ENCODE measurements around the gene CDC42BPG. TPM values are rescaled to one million over a fixed set of nuclear protein-coding genes. Genes with fewer than 3 reads are reported as not detected.

The CDC42BPG gene
- total RNA-seq, 2 donors from 2014 or later = 13.5 to 18.9 TPM

- Histone ChIP-seq H3K27ac (peak overlapping the region in 2 of 4 donors; percentile 26 to 56), H3K4me3 (no peak overlapping the region), H3K9me3 (no peaks in the 10 kb centered on the region), H3K27me3 (no peaks in the 10 kb centered on the region), H3K36me3 (replicated peaks in 1 of 2; ENCODE audit: insufficient read depth in 1 of 2, low read depth in 2 of 2) (no peaks in the 10 kb centered on the region), H3K4me1 (peaks cover 25% of the 10 kb centered on the region)
- TF ChIP-seq, protein P1, sequence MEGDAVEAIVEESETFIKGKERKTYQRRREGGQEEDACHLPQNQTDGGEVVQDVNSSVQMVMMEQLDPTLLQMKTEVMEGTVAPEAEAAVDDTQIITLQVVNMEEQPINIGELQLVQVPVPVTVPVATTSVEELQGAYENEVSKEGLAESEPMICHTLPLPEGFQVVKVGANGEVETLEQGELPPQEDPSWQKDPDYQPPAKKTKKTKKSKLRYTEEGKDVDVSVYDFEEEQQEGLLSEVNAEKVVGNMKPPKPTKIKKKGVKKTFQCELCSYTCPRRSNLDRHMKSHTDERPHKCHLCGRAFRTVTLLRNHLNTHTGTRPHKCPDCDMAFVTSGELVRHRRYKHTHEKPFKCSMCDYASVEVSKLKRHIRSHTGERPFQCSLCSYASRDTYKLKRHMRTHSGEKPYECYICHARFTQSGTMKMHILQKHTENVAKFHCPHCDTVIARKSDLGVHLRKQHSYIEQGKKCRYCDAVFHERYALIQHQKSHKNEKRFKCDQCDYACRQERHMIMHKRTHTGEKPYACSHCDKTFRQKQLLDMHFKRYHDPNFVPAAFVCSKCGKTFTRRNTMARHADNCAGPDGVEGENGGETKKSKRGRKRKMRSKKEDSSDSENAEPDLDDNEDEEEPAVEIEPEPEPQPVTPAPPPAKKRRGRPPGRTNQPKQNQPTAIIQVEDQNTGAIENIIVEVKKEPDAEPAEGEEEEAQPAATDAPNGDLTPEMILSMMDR (IDR thresholded peaks at IDR 0.05) = no peak
- TF ChIP-seq POLR2A (IDR thresholded peaks at IDR 0.05) = no peak
- no peak for DNase-seq
- intact Hi-C loops (cut with DNase I) = no loop called here
- ATAC-seq = no peak
- 76 to 86% methylated on average over 15 of the region's 15 CpGs for WGBS, 2 donors
Measured at GRCh38 chr11:64865286-64866172, 21.1 kb upstream of the CDC42BPG start.

- no peak overlapping the region for H3K4me3 ChIP-seq
- DNase-seq = peak in 2 of 4 donors; percentile 48 to 56
- TF ChIP-seq, protein P1 (IDR thresholded peaks at IDR 0.05) = no peak
Measured at GRCh38 chr11:64864473-64865285, 20.2 kb upstream of the CDC42BPG start.

GRCh38 chr11:64864135-64864472 is 19.7 kb upstream of the CDC42BPG start:
- H3K27ac ChIP-seq = peak overlapping the region; percentile 2 to 56 (median 28)
- H3K9me3 ChIP-seq = no peaks in the 10 kb centered on the region
- no peaks in the 10 kb centered on the region for H3K36me3 ChIP-seq (replicated peaks in 1 of 2; ENCODE audit: insufficient read depth in 1 of 2, low read depth in 2 of 2)
- 33 to 36% methylated on average over 3 to 8 of the region's 9 CpGs for WGBS, 2 donors
- no peak for ATAC-seq
- no peaks in the 10 kb centered on the region for H3K27me3 ChIP-seq
- peak in 2 of 4 donors; percentile 74 to 84 for DNase-seq
- peaks cover 23% of the 10 kb centered on the region for H3K4me1 ChIP-seq
- intact Hi-C loops (cut with DNase I) = no loop called here
- H3K4me3 ChIP-seq = no peak overlapping the region
- TF ChIP-seq POLR2A (IDR thresholded peaks at IDR 0.05) = no peak
- TF ChIP-seq, protein P1 (IDR thresholded peaks at IDR 0.05) = no peak

More at GRCh38 chr11:64864473-64865285, 20.2 kb upstream of the CDC42BPG start:
- Histone ChIP-seq H3K4me1 (peaks cover 23% of the 10 kb centered on the region), H3K9me3 (no peaks in the 10 kb centered on the region), H3K27me3 (no peaks in the 10 kb centered on the region), H3K36me3 (replicated peaks in 1 of 2; ENCODE audit: insufficient read depth in 1 of 2, low read depth in 2 of 2) (no peaks in the 10 kb centered on the region), H3K27ac (peak overlapping the region; percentile 2 to 56 (median 28))
- WGBS, 2 donors = 73 to 83% methylated on average over 10 to 18 of the region's 18 CpGs
- ATAC-seq = peak; percentile 43
- intact Hi-C loops (cut with DNase I) = no loop called here

DNA sequence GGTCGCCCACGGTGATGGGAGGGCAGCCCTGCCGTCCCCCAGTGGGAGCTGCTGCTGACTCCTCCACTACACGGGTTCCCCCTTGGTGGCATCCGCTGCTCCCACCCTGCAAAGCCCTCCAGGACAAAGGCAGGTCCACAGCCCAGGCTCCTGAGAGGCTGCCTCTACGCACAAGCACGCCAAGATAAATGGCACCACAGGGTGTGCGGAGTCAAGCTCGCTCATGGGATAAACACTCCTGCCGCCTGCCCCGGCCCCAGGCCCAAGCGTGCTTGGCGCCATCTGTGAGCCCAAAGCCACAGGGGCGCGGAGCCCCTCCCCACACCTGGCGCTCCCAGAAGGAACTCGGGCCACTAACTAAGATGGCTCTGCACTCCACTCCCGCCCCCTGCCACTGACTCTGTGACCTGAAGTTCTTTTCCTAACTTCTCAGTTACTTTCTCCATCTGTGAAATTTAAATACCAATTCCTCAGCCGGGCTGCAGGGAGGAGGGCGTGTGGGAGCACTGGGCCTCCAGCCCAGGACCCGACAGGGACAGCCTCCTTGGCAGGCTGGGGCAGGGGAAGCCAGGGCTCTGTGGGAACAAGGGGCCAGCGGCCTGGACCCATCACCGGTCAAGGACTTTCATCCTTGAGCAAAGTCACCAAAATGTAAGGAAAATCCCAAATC is 19.1 kb upstream of the CDC42BPG start:
- H3K9me3 ChIP-seq = no peaks in the 10 kb centered on the region
- ATAC-seq (no peak), DNase-seq (no peak)
- intact Hi-C loops (cut with DNase I) = no loop called here
- 77 to 94% methylated on average over 14 to 22 of the region's 23 CpGs for WGBS, 2 donors
- H3K27me3 ChIP-seq = no peaks in the 10 kb centered on the region
- peaks cover 23% of the 10 kb centered on the region for H3K4me1 ChIP-seq
- H3K36me3 ChIP-seq (replicated peaks in 1 of 2; ENCODE audit: insufficient read depth in 1 of 2, low read depth in 2 of 2) = no peaks in the 10 kb centered on the region
- TF ChIP-seq POLR2A (IDR thresholded peaks at IDR 0.05) = no peak
- TF ChIP-seq, protein P1 (IDR thresholded peaks at IDR 0.05) = no peak
- peak overlapping the region in 3 of 4 donors; percentile 26 to 56 (median 30) for H3K27ac ChIP-seq
- H3K4me3 ChIP-seq = no peak overlapping the region

All from body of pancreas (tissue), 4 donors.